NK-92 (cell line): ENCODE measurements around the gene CHID1.

ENCODE experiments used
- DNase-seq: peaks from one replicate; lab custom pipeline; 2025; ENCODE audit not compliant: unreplicated experiment; lab: John Stamatoyannopoulos, UW

Gene CHID1

DNA sequence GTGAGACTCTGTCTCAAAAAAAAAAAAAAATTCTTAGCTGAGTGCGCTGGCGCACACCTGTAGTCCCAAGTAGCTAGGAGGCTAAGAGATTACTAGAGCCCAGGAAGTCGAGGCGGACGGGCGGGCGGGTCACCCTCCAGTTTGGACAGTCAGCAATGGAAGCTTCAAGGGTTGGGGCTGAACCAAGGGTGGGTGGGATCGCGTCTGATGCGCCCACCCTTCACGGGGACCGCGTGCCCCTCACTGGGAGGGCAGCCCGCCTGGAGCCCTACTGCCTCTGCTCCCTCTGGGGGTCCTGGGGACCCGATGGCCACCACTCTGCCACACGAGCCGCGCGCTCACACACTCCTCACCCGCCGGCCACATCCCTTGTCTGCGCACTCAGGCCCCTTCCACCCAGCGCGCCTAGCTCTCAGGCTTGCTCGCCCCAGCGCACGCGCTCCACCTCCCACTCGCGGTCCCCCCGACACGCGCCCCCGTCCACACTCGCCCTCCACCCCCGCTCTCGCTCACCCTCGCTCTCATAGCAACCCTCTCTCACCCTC is 494 bp downstream of the CHID1 start:
- no peak for DNase-seq

- DNase-seq = no peak
Observed at GRCh38 chr11:909406-909805, 1.2 kb downstream of the CHID1 start.

- DNase-seq = no peak
Observed at GRCh38 chr11:908273-908672, 2.3 kb downstream of the CHID1 start.

DNA sequence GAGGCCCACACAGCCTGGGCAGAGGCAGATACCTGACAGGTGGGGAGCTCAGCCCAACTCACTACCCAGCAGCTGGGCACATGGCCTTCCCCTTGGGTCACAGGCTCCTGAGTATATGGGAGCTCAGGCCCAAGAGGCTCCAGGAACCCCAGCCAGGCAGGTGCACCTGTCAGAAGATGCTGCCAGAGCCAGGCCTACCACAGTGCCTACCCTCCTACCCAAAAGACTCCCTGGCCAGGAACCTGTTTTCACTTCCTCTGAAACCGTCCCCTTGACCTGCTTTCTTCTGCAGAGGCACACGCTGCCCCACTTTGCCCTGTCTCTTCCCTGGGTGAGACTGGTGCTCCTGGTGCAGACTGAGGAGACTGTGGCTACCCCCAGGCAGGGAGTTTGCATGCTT is 2.9 kb downstream of the CHID1 start:
- no peak for DNase-seq

- DNase-seq = no peak
Observed at GRCh38 chr11:905952-906351, 4.7 kb downstream of the CHID1 start.

DNA sequence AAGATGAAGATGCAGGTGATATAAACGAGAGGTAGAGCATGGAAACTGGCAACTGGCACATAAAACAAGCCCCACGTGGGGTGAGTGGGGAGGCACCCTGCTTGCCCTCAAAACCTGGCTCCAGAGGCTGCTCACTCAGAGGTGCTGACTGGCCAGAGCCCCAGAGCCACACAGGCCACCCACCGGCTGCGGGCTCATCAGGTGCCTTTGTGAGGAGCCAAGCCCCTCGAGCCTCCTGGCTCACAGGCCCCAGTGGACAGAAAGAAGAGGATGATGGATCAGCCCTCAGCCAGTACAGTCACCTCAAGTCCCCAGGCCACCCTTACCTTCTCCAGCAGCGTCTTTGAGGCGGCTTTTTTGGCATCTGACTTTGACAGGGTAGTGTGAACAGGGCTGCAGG is 6.2 kb downstream of the CHID1 start:
- no peak for DNase-seq

DNA sequence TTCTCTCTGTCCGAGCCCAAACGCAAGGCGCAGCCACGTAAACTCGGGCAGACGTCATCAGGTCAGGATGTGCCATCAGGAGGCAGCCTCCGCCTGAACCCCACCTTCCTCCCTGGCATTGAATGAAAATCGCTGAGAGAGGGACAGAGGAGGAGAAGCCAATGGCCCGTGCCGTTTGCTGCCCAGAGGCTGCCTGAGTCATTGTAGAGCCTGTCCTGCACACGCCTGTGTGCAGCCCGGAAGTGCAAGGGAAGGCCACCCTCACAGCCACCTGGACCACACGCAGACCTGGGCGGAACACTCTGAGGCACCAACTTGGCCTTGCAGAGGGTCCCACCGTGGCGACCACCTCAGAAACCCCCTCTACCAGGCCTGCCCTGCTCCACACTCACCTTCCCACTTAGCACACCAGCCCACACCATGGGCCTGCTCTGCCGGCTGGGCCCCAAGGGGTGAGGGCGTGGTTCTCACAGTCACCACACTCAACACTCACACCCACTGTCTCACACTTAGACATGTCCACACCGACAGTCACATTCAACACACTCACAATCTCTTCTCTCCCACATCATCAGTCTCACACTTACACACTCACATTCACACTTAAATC is 9.1 kb downstream of the CHID1 start:
- no peak for DNase-seq

DNA sequence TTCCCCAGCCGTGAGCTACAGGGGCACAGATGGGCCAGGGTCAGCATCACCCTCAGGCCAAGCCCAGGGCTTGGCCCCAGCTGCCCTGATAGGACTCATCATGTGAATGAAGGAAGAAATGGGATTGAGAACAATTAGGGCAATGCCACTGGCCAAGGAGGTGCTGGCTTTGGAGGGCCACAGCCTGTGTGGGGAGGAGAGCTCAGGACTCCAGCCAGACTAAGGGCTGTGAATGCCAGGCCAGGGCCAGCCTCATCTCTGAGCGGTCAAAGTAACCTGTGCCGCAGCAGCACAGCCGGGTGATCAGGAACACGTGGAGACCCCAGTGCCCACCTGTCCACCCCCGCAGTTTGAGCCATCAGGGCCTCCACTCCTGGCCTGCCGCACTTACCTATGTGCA is 10.1 kb downstream of the CHID1 start:
- DNase-seq = no peak

- no peak for DNase-seq
Observed at GRCh38 chr11:899724-900123, 10.9 kb downstream of the CHID1 start.

DNA sequence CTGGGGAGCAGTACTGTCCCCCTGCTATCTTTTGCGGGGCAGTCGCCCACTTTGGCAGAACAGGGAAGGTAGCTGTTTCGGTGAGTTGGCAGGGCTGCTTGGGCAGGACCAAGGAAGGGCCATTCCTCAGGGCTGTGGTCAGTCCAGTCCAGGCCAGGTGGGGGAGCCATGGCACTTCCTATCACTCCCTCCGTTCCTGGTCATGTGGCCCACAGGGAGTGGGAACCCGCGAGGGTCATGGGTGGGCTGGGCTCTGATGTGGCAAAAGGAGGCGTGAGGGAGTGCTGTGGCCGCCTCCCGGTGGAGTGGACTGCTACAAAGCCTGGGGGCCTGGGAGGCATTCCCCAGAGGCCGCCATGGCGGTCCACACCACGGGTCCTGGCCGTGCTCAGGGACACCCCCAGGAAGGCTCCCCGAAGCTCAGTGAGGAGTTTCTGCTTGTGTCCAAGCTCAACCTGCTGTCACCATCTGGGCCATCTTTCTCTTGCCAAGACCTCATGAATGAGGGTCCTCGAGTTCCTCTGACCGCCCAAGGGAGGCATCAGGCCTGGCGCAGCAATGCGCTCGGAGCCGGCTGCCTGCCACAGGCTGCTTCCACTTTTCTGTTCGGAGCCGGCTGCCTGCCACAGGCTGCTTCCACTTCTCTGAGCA is 11.9 kb downstream of the CHID1 start:
- DNase-seq = no peak

DNA sequence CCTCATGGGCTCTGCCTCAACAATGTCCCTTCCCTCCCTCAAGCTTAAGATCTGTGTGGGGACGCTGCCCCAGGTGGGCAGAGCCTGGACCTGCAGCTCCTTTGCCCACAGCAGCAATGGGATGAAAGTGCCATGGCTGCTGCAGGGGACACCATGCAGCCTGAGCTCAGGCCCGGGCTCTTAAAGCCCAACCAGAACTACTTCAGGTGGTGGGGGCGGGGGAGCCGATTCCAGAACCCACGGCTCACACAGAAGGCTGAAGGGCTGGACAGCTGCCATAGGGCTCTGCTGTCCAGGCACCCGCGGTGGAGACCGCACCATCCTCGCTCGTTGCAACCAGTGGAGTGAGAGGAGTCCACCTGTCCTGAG is 12.5 kb downstream of the CHID1 start:
- DNase-seq = no peak

- DNase-seq = no peak
Observed at GRCh38 chr11:897253-898142, 13.1 kb downstream of the CHID1 start.

- DNase-seq = no peak
Observed at GRCh38 chr11:895331-896110, 15.1 kb downstream of the CHID1 start.

- DNase-seq = no peak
Observed at GRCh38 chr11:894575-895201, 15.9 kb downstream of the CHID1 start.

GRCh38 chr11:893008-893654 is 17.5 kb downstream of the CHID1 start:
- DNase-seq = no peak

DNA sequence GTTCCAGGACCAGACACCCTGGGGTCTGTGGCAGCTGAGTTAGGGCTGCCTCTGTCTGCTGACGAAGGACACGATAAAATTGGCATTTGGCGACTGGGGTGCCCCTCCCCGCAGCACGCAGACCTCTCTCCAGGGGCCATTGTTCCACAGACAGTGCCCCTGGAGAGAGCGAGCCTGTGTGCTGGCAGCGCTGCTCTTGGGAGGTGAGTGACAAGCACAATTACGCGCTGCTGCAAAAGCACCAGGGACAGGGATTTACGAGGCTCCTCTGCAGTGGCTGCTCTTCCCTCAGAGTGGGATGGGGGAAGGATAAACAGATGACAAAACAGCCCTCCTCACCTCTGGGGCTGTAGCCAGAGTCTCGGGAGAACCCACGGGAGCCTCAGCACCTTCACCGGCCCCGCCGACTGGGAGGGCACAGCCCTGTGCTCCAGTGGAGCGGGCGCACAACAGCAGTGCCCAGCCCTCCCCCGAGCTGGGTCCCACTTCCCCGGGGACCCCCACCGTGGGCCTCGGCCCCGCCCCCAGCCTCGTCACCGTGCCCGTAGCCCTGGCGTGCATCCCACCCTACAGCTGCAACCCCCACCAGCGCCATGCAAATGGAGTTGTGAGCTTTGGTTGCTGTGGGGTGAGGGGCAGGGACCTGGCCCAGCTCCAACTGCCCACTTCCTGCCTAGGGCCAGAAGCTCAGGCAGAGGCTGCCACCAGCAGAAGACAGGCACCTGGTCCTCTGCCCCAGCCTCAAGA is 19.6 kb downstream of the CHID1 start:
- no peak for DNase-seq

DNA sequence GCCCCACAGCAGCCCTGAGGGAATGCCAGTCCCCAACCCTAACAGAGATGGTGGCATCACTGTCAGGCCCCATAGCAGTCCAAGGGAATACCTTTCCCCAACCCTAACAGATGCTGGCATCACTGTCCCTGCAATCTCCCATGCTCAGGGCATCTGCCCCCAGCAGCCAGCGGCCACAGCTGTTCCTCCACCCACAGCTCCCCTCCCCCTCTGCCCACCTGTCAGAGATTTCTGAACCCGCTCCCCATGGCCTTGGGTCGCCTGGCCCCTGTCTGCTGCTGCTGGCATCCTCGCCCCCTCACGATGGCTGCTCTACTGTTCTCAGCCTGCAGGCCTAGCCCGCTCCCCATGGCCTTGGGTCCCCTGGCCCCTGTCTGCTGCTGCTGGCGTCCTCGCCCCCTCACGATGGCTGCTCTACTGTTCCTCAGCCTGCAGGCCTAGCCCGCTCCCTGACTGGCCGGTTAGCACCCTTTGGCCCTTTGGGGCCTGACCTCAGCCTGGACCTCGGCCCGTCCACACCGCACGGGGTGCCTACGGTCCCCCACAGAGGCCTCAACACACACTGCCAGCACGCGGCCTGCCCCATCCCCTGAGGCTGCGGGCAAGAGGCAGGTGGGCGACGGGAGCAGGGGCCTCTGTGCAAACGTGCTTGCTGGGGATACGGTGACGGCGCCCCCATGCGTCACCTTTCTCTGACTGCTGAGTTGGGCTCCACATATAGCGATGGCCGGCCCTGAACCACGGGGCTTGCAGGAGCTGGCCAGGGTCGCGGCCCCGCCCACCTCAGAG is 20.7 kb downstream of the CHID1 start:
- no peak for DNase-seq

DNA sequence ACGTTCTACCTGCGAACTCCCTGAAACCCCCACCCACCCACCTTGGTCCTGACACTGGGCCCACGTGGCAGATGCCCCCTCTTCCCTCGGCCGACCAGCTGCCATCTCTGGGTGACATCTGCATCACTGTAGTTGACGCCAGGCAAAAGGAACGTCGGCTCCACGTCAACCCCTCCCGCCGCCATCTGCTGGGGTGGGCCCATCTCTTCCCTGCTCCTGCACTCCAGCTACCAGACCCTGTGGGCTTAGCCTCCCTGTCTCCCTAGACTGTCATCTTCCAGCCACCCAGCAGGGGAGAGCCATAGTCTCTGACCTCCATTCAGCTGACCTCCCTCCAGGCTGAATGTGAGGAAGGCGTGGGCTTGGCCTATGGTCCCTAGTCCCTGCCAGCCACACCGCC is 21.4 kb downstream of the CHID1 start:
- no peak for DNase-seq
